Right renal cortex interstitium (tissue), 3 donors: ENCODE measurements around the gene TRIM42. TPM values are rescaled to one million over a fixed set of nuclear protein-coding genes. Genes with fewer than 3 reads are reported as not detected.

ENCODE experiments used
- DNase-seq, 3 donors: peaks; one replicate each; pipeline ENCODE4 v3.0.0-alpha.2; 2013; ENCODE audit warnings: low read depth in 3 of 3, low spot score in 2 of 3
- polyA plus RNA-seq, 3 donors: library from polyadenylated mRNA; unstranded; fragments of 120-200 nt; gene quantifications; one replicate each; pipeline ENCODE4 v1.2.1, GENCODE V29; 2013; ENCODE audit not compliant: insufficient read length in 3 of 3

Gene TRIM42
- polyA plus RNA-seq, 3 donors: not detected

DNA sequence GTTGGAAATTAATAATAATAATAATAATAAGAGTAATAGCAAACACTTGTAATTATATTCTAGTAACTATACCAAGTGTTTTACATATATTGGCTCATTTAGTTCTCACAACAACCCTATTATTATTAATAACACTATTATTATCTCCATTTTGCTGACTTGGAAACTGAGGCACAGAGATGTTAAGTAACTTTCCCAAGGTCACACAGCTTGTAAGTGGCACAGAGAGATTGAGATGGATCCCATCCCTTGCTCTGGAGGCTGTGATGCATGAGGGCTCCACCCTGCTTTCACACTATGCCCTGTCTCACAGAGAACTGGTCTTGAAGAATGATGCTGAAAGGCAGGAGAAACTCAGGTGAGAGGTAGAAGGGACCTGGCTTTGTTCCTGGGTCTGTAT lies 31.9 kb downstream of the TRIM42 start:
- no peak for DNase-seq

DNA sequence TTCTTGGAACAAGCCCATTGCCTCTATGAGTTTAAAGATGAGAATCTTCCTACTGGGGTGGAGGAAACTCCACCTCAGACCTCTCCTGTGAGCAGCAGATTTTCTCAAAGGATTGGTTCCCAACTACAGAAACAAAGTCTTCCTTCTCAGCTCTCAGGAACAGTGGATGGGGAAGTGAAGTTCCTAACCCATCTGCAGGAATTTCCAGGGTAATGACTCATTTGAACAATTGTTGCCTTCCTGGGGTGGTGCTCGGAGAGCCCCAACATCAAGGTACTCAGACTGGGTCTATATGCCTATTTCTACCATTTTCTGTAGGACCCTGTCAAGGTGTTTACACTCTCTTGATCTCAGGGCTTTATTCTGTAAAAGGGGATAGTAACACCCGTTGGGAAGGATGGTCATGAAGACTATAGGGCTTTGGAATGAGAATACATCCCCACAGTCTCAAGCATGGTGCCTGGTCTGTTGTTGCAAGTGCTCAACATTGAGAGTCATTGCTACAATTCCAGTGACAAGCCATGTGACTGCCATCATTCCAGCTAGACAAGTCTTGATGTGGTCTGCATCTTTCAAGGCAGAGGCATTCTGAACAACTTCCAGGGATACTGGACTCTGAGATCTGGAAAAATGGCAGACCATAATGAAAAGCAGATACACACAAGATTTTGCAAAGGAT lies 33.0 kb downstream of the TRIM42 start:
- no peak for DNase-seq

DNA sequence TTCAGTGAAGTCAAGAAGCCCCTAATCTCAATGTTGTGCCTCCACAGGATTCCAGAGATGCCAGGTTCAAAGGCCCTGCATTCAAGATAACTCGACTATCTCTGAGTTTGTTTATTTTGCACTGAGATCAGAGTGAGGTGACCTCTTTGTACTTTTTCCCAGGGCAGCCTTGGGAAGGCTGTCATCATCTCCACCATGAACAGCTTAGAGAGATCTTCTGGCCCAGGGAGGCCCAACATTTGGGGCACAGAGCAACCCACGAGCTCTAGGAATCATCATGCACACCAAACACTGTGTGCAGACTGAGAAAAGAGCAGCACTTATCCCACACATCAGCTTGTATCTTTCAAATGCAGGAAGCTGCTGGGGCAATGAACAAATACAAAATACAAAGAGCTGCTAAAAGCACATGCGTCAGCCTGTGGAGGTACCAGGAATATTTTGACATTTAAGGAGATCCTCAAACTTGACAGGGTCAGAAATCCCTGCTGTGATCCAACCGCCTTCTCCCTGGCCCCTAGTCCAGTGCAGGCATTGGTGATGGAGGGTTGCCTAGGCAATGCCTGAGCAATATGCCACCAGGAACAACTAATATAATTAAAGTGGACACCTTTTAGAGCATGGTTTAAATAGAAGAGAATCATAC lies 33.6 kb downstream of the TRIM42 start:
- DNase-seq: no peak

DNA sequence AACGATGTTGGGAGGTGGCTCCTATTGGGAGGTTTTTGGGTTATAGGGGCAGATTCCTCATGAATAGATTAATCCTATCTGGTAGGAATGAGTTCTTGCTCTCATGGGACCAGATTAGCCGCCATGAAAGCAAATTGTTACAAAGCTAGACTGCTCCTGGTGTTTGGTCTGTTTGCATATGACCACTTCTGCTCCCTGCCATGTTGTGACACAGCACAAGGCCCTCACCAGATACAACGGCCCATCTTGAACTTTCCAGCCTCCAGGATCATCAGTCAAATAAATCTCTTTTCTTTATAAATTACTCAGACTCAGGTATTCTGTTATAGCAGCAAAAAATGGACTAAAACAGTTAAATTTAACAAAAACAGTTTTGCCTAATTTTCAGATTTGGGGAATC lies 34.4 kb downstream of the TRIM42 start:
- DNase-seq: no peak

DNA sequence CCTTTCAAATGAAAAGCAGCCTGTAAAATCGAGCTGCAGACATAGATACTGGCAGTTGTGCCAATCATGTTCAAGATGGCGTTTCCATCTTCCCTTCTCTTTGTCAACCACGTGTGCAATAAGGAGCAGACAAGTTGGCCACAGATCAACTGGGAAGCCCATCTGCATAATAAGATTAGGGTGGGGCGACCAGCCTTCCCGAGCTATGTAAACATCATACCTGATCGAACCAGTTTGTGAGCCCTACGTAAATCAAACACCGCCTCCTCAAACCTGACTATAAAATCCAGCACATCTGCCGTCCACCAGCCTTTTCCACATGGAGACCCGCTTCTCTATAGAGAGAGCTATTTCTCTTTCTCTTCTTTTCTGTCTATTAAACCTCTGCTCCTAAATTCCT lies 37.2 kb downstream of the TRIM42 start:
- no peak for DNase-seq

DNA sequence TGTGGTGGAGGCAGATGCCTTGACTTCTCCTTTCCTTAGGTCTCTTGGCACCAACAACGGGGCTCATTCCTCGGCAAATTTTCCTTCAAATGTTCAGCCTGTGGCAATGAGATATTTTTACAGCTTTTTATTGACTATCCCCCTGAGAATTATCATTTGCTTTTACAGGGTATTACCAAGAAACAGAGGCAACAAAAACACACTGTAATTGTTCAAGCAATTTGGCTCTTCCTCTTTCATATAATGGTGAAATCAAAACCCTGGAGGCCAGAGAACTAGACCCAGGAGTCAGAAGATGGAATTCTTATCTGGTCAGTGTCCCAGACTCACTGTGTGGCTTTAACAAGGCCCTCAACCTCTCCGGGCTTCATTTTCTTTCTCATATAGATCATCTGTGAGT lies 40.1 kb downstream of the TRIM42 start:
- DNase-seq: no peak

DNA sequence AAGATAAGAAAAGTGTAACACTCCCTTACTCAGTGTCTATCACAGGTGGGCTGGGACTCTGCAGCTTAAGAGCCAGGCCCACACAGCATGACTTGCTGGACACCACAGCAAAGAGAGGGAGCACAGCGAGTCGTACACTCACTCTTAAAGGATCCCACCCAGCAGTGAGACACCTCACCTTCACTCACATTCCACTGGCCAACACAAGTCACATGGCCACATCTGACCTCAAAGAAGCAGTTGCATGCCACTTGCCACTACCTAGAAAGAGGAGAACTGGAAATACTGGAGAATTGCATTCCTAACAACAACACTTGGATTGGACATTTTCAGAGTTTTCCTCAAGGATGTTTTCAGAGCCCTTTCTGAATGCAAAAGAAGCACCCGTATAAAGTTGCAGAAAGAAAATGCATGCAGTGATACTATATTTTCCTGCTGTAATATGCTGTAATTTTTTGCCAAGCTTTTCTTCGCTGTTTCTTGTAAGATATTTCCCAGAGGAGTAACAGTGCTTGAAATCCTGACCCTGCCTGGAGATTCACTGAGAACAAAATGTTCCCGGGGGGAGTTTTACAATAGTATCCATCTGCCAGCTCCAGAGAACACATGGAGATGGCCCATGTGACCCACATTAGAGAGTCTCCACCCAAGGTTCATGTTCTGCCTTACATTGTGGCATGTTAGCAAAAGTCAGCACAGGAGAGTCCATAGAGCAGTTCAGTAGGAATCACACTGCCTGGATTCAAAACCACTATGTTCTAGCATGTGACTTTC lies 42.2 kb downstream of the TRIM42 start:
- no peak for DNase-seq

DNA sequence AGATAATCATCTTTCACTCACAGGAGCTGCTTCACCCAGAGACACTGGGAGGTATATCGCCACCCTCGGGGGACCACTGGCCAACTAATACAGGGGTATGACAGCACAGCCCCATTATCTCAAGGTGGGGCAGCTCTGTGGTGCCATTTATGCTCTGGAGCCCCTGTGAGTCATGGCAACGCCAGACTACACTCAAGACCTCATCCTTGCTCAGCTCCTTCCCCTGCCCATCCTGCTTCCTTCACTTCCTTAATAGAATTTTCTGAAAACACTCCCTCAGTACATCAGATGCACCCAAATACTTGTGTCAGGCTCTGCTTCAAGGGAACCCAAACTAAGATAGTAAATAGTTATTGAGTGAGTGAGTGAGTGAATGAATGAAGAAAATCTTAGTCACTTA lies 45.7 kb downstream of the TRIM42 start:
- no peak for DNase-seq

DNA sequence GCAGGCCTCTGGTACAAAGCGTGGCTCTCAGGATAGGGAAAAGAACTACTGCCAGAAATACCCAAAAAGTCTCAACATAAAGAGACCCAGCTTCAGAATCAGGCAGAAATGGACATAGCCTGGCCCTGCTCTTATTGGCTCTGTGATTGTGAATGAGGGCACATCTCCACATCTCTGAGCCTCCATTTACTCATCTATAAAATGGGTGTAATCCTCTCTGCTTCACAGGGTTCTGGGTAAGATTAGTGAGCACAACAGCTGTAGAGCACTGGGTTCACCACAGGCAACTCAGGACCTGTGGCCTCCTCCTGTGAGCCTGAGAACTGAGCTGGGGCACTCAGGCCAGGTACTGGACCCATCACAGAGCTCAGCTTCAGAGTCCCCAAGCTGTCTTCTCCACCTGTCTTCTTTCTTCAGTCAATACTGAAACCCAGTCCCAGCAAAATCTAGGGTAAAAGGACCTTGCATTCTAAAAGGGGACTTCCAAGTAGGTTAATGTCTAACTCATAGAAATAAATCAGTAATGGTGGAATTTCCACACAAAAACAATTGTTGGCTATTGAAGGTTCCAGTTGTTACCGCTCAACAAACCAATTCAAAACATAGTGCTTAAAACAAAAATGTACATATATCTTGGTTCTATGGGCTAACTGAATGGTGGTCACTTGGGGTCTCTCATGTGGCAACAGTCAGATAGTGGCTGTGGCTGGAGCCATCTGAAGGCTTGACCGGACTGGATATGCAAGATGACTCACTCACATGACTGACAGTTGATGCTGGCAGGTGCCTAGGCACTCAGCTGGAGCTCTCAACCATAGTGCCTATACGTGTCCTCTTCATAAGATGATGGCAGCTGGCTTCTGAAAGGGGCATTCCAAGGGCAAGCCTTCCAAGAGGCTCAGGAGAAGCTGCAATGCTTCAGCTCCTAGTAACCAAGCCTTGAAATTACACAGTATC lies 47.3 kb downstream of the TRIM42 start:
- DNase-seq: no peak

DNA sequence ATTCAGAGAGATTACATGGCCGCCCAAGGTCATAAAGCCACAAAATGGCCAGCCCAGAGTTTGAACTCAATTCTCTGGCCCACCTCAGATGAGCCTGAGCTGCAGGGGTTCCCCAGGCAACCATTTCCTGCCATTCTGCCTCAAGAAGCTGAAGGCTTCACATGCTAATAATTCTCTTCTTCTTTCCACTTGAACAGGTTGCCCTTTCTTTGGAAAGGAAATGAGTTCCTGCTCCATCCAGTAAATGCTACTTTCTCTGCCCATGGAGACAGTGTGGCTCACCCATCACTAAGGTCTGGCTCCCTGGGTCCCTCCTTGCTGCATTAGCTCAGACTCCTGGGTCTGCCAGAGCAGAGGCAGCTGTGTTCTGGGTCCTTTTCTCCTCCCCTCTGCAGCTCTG lies 48.2 kb downstream of the TRIM42 start:
- no peak for DNase-seq

DNA sequence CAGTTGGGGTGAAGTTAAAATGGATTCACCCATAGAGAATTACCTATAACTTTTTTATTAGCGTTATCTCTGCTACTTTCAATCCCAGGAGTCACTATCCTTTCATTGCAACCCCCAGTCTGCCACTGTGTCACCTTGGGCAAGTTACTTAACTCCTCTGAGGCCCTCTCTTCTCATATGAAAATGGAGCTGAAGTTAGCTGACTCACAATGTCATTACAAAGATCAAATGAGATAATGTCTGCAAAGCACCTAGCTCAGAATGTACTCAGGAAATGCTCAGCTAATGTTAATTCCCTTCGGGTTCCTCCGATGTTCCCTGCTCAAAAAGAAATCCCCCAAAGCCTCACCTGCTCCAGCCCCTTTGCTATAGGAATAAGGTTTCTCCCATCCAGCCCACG lies 50.0 kb downstream of the TRIM42 start:
- no peak for DNase-seq

DNA sequence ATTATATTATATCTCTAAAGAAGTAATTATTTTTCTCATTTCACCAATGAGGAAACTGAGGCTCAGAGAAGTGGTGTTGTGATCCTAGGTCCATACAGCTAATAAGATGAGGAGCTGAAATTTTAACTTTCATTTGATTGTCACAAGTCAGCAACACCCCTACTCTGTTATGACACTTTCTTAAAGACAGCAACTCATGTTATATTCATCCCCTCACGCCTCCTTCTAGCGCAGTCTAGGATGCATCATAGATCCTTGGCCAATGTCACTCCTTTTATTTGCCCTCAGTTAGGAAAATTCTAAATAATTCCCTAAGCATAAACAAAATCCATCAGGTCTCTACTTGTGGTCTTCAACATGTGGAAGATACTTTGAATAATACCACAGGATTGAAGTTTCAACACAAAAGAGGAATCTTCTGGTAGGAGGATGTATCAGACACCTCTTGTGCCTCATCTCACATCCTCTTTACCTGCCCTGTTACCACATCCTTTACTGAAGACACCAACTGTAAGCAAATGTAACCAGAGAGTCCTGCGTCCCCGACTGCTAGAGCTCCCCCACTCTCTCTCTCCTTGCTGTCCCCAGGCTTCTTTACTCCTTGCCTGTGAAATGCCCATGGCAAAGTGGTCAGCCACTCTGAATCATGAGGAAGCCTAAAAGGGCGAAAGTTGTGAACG lies 53.7 kb downstream of the TRIM42 start:
- no peak for DNase-seq

DNA sequence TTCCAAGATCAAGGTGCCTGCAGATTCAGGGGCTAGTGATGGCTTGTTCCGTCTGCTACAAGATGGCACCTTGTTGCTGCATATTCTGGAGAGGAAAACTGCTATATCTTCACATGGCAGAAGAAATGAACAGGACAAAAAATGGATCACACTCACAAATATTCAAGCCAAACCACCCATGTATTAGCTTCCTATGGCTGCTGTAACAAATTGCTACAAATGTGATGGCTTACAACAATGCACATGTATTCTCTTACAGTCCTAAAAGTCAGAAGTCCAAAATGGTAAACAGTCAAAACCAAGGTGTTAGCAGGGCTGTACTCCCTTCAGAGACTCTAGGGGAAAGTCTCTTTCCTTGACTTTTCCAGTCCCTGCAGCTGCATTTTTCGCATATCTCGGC lies 55.8 kb downstream of the TRIM42 start:
- DNase-seq: no peak

DNA sequence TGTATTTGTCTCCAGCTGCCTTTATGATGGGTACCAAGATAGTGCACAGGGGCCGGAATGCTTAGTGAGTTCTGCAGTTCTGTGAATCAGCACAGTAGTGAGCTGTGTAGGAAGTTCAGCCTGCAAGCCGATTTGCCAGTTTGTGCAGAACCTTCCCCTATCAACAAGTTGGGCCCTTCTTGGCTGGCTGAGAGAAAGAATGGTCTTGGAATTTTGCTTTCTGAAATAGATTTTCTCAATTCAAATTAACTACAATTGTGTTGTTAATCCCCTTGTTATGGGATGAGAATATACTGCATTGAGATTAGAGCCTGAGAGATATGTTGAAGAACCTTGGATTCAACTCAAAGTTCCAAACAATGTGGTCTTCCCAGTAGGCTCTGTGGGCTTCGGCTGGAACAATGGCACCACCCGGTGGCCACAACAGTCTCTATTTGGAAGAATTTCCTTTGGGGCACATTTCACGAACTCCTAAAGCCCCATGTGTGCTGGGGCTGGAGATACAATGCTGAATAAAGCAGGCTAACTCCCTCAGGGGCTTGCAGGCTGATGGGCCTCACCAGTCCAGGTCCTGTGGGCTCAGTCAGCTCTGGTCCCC lies 59.1 kb downstream of the TRIM42 start:
- DNase-seq: no peak

DNA sequence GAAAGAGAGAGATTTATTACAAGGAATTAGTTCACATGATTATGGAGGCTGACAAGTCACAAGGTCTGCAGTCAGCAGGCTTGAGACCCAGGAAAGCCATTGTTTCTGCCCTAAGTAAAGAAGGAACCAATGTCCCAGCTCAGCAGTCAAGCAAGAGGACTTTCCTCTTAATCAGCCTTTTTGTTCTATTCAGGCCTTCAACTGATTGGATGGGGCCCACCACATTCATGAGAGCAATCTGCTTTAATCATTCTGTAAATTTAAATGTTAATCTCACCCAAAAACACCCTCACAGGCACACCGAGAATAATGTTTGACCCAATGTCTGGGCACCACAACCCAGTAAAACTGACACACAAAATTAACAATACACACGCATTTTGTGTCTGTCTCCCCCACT lies 64.3 kb downstream of the TRIM42 start:
- DNase-seq: no peak

DNA sequence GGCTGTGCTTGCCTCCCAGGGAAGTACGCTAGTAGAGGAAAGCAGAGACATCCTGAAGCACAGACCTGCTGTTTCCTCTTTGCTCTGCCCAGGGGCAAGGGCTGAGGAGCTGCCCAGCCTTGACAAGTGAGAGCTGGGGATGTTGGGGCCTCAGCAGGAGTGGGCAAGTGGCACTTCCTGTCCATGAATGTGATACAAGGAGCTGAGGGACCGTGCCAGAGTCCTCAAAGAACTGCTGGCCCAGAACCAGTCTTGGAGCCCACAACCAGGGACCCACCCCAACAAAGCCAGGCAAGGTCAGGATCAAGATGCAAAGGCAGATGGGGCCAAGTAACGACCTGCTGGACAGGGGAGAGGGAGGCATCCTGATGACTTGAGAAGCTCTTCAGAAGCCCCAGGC lies 70.3 kb downstream of the TRIM42 start:
- no peak for DNase-seq

DNA sequence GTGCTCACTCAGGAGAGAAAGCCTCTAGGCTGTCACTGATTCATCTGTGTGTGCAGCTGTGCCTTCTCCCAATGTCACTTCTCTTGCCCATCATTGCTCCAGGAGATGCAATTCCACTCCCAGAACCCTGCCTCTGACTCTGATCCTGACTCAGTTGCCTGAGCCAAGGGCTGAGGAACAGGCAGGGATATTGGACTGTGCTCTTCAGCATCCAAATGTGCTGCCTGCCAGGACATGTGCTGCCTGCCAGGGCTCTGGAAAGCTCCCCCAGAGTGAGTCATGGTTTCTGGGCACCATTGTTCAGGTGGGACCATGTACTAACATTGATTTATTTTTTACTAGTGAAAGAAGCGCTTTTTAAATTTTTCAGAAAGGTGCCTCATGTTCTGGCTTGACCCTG lies 71.0 kb downstream of the TRIM42 start:
- no peak for DNase-seq
